GM19395 (cell line): Measurements from ENCODE around the gene TNFSF12.
"Not testable (repeated sequence)": the region's sequence is repeated elsewhere in the genome, so short reads cannot be mapped to it uniquely, and the experiment has no call there.

Experiments used
- ATAC-seq: cut with Tn5 transposase; IDR thresholded peaks from one replicate; pipeline ENCODE4 v1.9.1; 2021; ENCODE audit warnings: mild to moderate bottlenecking, moderate library complexity; ENCODE audit not compliant: unreplicated experiment

TNFSF12 gene

DNA sequence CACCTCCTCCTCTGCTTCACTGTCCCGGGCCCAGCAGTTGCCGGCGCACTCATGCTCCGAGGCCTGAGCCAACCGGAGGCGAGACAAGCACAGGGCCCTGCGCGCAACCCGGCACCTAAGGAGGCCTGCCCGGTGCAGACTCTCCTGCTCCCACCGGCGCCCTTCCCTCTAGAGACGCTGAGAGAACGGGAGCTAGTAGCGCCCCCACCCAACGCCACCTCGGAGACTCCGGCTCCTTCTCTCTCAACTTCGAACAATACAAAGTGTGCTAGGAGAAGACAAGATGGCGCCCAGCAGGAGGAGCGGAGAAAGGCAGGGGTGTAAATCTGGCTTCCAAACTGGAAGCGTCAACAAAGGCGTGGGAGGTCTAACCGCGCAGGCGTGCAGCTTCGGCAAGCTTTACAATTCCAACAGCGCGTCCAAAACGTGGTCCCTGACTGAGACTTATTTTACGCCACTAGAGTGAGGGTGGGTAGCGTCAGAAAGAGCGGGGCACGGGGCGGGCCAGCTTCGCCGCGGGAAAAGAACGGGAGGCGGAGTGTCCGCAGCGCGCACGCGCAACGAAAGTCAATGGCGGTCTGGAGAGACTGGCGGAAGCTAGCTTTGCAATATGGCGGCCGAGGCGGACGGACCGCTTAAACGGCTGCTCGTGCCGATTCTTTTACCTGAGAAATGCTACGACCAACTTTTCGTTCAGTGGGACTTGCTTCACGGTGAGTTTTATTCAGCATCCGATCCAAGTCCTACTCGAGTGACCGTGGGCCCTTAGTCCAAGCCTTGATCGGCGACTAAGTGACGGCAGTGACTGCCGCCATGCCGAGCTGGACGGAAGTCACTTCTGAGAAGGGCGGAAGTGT, 34.6 kb downstream of the TNFSF12 start, which contains the start of gene MPDU1:
MPDU1 (plus strand) TSS at position 600 of the 857 bp plus-strand sequence; CDS start at position 611, 11 bp downstream.
- ATAC-seq: peak; percentile 67

DNA sequence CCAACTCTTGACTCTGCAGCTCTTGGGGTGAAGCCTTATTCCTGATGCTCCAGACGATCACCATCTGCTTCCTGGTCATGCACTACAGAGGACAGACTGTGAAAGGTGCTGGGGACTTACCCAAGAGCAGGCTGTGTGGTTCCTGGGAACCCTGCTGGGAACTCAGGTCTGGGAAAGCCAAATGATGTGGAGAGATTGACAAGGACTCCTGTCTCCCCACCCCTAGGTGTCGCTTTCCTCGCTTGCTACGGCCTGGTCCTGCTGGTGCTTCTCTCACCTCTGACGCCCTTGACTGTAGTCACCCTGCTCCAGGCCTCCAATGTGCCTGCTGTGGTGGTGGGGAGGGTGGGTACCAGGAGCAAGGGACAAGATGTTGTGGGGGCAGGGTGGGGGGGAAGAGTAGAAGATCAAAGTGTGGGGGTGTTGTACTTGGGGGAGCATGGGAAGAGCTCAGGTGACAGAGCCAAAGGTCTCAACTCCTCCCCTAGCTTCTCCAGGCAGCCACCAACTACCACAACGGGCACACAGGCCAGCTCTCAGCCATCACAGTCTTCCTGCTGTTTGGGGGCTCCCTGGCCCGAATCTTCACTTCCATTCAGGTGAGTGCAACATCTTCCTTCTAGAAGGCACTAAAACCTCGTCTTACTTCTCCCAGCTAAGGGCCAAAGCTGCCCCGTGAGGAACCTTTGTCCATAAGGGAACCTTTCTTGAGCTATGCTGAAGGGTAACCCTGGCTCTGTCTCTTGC, 38.0 kb downstream of the TNFSF12 start:
- ATAC-seq: no peak

DNA sequence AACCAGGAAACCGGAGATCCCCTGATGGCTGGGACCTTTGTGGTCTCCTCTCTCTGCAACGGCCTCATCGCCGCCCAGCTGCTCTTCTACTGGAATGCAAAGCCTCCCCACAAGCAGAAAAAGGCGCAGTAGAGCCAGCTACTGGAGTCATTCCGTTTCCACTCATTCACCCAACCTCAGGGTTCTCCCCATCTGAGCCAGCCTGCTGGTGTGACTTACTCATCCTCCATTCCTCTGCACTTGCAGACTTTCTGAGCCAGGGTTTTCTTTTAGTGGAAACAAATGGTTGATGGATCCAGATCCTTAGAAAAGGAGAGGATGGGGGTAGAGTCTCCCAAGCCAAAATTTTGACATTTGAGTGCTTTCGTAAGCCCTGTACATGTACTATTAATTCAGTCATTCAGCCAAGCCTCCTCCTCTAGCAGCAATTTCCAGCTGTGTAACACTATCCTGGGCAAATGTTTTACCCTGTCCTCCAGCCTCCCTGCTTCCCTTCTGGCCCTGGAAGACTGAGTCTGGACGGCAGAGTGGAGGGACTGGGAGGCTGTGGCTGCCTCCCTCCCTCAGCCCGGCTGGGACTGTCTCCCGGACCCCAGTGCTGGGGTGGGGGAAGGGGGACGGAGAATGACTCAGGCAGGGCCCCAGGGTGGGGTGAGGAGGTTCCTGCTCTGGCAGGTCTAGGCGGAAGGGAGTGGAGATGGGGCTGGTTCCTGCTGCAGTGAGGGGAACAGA, 38.7 kb downstream of the TNFSF12 start:
- ATAC-seq: no peak

DNA sequence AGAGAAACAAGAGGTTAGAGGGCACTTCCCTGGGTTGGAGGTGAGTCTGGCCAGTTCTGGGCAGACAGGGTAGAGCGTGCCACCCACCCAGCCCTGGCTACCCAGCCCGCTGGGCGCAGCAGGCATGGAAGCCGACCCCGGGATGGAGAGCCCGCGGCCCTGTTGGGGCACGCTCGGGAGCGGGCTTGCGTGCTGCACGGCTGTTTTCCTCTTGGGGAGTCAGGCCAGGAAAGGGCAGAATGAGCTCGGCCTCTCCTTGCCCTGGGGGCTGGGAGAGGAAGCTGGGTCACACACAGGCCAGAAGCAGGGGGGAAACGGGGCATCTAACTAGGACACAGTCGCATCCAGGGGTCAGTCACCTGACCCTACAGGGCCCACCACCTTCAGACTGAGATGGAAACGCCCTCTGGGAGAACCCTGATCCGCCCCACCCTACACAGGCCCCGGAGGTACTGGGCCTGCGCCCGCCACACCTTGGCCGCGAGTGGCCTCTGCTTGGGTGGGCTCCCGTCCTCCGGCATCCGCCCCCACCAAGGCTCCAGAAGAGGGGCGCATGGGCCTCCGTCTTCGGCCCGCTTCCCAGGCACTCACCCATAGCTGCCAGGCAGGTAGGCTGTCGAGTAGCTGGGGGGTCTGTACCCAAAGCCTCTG, 39.8 kb downstream of the TNFSF12 start:
- no peak for ATAC-seq

DNA sequence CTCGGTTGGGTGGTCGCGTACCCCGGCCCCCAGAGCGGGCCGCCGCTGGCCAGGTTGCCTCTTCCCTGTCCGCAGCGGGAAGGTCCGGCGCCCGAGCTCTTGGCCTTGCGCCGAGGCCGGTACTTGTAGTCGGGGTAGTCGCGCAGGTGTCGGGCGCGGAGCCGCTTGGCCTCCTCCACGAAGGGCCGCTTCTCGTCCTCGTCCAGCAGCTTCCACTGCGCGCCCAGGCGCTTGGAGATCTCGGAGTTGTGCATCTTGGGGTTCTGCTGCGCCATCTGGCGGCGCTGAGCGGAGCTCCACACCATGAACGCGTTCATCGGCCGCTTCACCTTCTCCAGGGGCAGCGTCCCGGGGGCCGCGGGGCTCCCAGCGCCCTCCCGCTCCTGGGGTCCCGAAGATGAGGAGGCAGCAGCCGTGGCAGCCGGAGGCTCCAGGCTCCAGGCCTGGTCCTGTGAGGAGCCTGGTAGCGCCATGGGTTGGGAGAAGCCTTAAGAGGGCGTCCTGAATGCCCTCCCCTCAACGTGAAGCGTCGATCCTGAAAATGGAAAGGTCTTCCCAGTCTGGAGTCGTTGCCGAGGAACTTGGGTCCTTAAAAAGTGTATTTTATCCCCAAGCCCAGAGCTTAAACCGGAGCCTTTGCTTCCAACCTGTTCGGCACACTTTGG, 40.5 kb downstream of the TNFSF12 start:
- no peak for ATAC-seq

DNA sequence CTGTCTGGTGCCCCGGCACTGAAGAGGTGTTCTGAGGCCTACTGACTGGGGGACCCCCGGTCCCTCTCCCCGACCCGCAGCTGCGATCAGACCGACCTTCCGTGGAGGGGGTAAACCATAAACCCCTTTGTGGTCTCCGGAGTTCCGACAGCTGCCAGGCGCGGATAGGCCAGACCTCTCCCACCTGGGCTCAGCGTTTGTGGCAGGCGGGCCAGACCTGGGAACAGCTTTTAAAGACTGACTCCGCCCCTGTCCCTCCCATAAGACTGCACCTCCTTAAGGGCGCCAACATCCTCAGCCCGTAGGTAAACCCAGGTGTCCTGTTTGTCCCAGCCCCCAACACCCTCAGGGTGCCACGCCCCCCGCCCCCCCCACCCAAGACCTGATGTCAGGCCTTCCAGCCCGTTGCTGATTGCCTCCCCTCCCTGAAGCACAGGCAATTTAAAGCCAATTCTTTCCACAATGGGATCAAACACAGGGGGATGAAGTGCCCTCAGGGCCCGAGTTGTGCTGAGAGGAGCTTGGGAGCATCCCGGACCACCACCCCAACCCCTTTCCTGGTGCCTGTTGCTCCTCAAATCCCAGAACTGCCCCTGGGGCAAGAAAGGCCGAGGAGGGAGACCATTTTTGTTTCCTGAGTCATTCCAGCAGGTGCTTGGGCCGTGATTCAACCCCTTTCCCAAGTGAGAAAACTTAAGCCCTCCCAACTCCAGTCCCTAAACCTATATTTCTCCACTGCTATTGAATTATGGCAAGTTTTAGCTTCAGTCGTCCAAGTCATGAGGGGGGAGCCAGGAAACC, 41.2 kb downstream of the TNFSF12 start, which contains the start of gene SOX15:
SOX15 (minus strand) TSS at position 204 of the 801 bp plus-strand sequence. CDS start 418 bp downstream, outside the sequence.
- no peak for ATAC-seq

DNA sequence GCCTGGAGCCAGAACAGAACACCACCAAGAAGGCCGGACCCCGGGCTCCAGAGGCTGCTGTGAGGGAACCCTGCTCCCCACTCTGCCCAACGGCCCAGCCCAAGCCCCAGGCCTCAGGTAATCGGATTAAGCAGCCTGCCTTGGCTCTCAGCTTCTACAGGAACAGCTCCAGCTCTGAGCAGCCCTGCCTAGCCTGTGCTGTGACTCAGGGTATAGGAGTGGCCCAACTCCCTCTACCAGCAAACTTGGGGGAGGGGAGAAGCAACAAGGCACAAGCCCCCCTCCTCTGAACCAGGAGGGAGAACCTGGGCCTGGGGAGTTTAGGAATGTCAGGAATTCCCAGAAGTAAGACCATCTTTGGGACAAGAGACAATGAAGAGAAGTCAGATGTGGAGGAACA, 41.9 kb downstream of the TNFSF12 start:
- no peak for ATAC-seq

DNA sequence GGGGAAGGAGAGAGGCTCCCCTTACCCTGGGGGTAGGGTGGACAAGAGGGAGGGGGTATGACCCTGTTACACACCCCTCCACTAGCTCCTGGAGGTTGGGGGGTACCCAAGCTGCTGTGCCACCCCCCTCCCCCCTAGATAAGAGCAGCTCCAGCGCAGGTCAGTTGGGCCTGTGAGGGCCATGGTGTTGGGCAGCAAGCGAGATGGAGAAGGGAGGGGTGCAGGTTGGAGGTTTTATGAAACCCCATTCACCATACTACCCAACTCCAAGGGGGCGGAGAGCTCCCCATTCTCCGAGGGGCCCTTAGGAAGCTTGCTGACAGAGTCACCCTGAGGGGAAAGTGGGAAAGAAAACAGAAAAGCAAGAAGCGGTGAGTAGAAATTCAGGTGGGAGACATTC, 42.7 kb downstream of the TNFSF12 start:
- ATAC-seq: no peak

DNA sequence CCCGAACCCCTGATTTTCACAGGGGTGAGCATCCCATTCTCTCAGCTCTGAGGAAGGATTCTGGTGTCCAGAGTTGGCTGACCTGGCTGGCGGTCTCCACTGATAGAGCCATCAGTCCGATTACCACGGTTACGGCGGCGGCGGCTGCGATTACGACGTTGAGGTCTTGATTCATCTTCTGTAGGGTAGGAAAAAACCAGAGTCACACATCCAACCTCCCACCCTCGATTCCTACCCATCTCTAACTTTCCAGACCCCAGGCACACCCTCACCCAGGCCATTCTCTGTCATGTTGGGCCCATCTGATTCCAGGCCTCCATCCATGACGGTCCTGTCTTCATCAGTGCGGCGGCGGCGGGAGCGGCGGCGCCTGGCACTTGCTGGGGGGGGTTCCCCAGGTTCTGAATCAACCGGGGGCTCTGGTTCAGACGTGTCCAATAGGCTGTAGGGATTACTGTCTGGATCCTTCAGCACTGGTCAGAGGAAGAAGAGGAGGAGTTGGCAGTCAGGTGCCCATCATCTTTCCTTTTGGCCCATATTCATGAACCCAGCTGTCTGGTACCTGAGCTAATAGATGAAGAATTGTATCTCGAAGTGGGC, 43.7 kb downstream of the TNFSF12 start:
- ATAC-seq: no peak

DNA sequence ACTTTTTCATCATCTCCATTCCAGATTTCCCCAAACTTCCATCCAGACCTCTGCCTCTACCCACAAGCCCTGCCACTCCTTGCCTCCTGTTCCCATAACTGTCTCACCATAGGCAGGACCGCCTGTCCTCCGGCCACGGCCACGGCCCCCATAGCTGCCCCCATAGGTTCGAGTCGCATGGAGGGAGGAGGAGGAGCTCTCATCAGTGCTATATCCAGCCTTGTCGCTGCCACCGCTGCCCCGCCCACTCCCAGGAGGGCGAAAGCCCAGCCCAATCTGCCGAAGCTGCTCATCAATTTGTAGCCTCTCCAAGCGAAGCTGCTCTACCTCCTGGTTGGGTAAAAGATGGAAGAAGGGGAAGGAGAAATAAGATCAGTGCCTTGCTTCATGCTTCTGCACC, 44.4 kb downstream of the TNFSF12 start:
- ATAC-seq: no peak

DNA sequence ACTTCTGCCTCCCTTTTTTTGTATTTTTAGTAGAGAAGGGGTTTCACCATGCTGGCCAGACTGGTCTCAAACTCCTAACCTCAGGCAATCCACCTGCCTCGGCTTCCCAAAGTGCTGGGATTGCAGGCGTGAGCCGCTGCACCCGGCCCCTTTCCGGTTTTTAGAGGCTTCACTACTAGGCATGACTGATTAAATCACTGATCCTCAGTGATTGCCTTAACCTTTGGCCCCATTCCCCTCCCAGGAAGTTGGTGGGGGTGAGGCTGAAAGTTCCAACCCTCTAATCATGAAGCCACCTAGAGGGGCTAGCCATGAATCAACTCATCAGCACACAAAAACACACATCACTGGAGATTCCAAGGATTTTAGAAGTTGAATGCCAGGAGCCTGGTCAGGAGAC, 48.7 kb downstream of the TNFSF12 start:
- not testable (repeated sequence) for ATAC-seq

DNA sequence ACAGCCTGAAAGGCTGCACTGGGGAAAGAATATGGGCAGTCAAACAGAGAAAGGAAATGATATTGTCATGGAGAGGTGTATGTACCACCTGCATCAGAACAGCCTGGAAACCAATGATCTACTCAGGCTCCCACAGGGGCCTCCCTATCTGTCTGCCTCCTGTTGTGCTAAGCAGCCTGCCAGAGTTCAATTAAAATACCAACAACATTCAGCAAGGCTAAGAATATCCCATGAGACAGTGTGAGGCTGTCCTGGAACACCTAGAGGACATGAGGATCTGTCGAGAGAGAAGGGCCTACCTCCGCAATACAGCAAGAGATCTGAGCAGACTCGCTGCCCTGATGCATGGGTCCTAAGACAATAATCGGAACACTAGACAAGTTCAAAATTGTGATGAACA, 57.4 kb downstream of the TNFSF12 start:
- ATAC-seq: no peak
